ENCODE measurements around the gene AEBP1. TPM values are rescaled to one million over a fixed set of nuclear protein-coding genes. Genes with fewer than 3 reads are reported as not detected.

Gene AEBP1
- total and polyA plus RNA-seq, 2 experiments from 2014 or later: 15.1 to 42.0 TPM

DNA sequence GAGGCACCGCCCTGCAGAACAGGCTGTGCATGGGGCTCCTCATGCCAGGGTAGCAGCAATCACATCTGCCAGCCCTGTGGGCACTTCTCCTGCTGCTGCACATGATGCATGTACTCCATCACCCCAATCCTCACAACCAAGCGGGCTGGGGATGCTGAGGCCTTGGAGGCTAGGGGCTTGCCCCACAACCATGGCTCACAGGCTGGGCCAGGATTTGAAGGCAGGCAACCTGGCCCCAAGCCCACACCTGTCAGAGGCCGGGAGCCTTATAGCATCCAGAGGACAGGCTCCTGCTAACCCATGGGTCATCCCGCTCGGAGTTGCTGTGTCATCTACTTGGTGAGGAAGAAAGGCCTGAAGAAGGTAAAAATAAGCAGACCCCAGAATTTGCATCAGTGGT lies 24.0 kb upstream of the AEBP1 start:
- H3K27me3 Mint-ChIP-seq (ENCODE audit: insufficient read depth, low read depth, poor library complexity): peaks cover 29% of the 10 kb centered on the region

More for the DNA sequence above, 24.0 kb upstream of the AEBP1 start:
- no peak overlapping the region for H2AFZ ChIP-seq
- H3K4me2 ChIP-seq: no peak overlapping the region
- no peak overlapping the region for H3K4me3 Mint-ChIP-seq
- H3K36me3 ChIP-seq (ENCODE audit: insufficient read depth): no peaks in the 10 kb centered on the region
- peaks cover 29% of the 10 kb centered on the region for H3K36me3 Mint-ChIP-seq (ENCODE audit: low read depth)
- peaks cover 13% of the 10 kb centered on the region for H3K4me1 Mint-ChIP-seq
- TF ChIP-seq NANOG (IDR thresholded peaks at IDR 0.05; ENCODE audit: borderline replicate concordance): no peak
- no peak for TF ChIP-seq ZNF331 (CRISPR knock-in tag; IDR thresholded peaks at IDR 0.05; ENCODE audit: low read depth)
- TF ChIP-seq, protein P1, sequence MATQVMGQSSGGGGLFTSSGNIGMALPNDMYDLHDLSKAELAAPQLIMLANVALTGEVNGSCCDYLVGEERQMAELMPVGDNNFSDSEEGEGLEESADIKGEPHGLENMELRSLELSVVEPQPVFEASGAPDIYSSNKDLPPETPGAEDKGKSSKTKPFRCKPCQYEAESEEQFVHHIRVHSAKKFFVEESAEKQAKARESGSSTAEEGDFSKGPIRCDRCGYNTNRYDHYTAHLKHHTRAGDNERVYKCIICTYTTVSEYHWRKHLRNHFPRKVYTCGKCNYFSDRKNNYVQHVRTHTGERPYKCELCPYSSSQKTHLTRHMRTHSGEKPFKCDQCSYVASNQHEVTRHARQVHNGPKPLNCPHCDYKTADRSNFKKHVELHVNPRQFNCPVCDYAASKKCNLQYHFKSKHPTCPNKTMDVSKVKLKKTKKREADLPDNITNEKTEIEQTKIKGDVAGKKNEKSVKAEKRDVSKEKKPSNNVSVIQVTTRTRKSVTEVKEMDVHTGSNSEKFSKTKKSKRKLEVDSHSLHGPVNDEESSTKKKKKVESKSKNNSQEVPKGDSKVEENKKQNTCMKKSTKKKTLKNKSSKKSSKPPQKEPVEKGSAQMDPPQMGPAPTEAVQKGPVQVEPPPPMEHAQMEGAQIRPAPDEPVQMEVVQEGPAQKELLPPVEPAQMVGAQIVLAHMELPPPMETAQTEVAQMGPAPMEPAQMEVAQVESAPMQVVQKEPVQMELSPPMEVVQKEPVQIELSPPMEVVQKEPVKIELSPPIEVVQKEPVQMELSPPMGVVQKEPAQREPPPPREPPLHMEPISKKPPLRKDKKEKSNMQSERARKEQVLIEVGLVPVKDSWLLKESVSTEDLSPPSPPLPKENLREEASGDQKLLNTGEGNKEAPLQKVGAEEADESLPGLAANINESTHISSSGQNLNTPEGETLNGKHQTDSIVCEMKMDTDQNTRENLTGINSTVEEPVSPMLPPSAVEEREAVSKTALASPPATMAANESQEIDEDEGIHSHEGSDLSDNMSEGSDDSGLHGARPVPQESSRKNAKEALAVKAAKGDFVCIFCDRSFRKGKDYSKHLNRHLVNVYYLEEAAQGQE (IDR thresholded peaks at IDR 0.05; ENCODE audit: unreplicated experiment): no peak
- TF ChIP-seq POLR2AphosphoS5 (IDR thresholded peaks at IDR 0.05; ENCODE audit: low read depth): no peak
- TF ChIP-seq, protein P2, sequence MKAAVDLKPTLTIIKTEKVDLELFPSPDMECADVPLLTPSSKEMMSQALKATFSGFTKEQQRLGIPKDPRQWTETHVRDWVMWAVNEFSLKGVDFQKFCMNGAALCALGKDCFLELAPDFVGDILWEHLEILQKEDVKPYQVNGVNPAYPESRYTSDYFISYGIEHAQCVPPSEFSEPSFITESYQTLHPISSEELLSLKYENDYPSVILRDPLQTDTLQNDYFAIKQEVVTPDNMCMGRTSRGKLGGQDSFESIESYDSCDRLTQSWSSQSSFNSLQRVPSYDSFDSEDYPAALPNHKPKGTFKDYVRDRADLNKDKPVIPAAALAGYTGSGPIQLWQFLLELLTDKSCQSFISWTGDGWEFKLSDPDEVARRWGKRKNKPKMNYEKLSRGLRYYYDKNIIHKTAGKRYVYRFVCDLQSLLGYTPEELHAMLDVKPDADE (IDR thresholded peaks at IDR 0.05): no peak
- TF ChIP-seq CREB1 (CRISPR knock-in tag; IDR thresholded peaks at IDR 0.05; ENCODE audit: low read depth): no peak
- TF ChIP-seq, protein P3, sequence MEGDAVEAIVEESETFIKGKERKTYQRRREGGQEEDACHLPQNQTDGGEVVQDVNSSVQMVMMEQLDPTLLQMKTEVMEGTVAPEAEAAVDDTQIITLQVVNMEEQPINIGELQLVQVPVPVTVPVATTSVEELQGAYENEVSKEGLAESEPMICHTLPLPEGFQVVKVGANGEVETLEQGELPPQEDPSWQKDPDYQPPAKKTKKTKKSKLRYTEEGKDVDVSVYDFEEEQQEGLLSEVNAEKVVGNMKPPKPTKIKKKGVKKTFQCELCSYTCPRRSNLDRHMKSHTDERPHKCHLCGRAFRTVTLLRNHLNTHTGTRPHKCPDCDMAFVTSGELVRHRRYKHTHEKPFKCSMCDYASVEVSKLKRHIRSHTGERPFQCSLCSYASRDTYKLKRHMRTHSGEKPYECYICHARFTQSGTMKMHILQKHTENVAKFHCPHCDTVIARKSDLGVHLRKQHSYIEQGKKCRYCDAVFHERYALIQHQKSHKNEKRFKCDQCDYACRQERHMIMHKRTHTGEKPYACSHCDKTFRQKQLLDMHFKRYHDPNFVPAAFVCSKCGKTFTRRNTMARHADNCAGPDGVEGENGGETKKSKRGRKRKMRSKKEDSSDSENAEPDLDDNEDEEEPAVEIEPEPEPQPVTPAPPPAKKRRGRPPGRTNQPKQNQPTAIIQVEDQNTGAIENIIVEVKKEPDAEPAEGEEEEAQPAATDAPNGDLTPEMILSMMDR (conservative IDR thresholded peaks at IDR 0.05; ENCODE audit: low read depth in 2 of 2): no peak
- TF ChIP-seq JUNB (IDR thresholded peaks at IDR 0.05; ENCODE audit: unreplicated experiment): no peak
- TF ChIP-seq EZH2 (IDR thresholded peaks at IDR 0.05; ENCODE audit: low read depth, unreplicated experiment): no peak
- no peak for TF ChIP-seq STAT1 (IDR thresholded peaks at IDR 0.05; ENCODE audit: unreplicated experiment)
- TF ChIP-seq EZH2phosphoT487 (IDR thresholded peaks at IDR 0.05; ENCODE audit: unreplicated experiment): no peak
- no peak for TF ChIP-seq ZNF114 (CRISPR knock-in tag; IDR thresholded peaks at IDR 0.05)
- TF ChIP-seq, protein P4, sequence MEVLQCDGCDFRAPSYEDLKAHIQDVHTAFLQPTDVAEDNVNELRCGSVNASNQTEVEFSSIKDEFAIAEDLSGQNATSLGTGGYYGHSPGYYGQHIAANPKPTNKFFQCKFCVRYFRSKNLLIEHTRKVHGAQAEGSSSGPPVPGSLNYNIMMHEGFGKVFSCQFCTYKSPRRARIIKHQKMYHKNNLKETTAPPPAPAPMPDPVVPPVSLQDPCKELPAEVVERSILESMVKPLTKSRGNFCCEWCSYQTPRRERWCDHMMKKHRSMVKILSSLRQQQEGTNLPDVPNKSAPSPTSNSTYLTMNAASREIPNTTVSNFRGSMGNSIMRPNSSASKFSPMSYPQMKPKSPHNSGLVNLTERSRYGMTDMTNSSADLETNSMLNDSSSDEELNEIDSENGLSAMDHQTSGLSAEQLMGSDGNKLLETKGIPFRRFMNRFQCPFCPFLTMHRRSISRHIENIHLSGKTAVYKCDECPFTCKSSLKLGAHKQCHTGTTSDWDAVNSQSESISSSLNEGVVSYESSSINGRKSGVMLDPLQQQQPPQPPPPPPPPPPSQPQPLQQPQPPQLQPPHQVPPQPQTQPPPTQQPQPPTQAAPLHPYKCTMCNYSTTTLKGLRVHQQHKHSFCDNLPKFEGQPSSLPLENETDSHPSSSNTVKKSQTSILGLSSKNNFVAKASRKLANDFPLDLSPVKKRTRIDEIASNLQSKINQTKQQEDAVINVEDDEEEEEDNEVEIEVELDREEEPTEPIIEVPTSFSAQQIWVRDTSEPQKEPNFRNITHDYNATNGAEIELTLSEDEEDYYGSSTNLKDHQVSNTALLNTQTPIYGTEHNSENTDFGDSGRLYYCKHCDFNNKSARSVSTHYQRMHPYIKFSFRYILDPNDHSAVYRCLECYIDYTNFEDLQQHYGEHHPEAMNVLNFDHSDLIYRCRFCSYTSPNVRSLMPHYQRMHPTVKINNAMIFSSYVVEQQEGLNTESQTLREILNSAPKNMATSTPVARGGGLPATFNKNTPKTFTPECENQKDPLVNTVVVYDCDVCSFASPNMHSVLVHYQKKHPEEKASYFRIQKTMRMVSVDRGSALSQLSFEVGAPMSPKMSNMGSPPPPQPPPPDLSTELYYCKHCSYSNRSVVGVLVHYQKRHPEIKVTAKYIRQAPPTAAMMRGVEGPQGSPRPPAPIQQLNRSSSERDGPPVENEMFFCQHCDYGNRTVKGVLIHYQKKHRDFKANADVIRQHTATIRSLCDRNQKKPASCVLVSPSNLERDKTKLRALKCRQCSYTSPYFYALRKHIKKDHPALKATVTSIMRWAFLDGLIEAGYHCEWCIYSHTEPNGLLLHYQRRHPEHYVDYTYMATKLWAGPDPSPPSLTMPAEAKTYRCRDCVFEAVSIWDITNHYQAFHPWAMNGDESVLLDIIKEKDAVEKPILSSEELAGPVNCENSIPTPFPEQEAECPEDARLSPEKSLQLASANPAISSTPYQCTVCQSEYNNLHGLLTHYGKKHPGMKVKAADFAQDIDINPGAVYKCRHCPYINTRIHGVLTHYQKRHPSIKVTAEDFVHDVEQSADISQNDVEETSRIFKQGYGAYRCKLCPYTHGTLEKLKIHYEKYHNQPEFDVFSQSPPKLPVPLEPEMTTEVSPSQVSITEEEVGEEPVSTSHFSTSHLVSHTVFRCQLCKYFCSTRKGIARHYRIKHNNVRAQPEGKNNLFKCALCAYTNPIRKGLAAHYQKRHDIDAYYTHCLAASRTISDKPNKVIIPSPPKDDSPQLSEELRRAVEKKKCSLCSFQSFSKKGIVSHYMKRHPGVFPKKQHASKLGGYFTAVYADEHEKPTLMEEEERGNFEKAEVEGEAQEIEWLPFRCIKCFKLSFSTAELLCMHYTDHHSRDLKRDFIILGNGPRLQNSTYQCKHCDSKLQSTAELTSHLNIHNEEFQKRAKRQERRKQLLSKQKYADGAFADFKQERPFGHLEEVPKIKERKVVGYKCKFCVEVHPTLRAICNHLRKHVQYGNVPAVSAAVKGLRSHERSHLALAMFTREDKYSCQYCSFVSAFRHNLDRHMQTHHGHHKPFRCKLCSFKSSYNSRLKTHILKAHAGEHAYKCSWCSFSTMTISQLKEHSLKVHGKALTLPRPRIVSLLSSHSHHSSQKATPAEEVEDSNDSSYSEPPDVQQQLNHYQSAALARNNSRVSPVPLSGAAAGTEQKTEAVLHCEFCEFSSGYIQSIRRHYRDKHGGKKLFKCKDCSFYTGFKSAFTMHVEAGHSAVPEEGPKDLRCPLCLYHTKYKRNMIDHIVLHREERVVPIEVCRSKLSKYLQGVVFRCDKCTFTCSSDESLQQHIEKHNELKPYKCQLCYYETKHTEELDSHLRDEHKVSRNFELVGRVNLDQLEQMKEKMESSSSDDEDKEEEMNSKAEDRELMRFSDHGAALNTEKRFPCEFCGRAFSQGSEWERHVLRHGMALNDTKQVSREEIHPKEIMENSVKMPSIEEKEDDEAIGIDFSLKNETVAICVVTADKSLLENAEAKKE (CRISPR knock-in tag; IDR thresholded peaks at IDR 0.05): no peak
- H3K79me2 ChIP-seq (replicated peaks; ENCODE audit: insufficient read depth): no peaks in the 10 kb centered on the region
- no peak overlapping the region for H3K27ac ChIP-seq (ENCODE audit: low read depth)
- H3K4me3 ChIP-seq: no peak overlapping the region
- H3K9me3 Mint-ChIP-seq: no peaks in the 10 kb centered on the region
- H3K27me3 ChIP-seq (ENCODE audit: insufficient read depth): peaks cover 4% of the 10 kb centered on the region; the same call in 1 of the 2 replicates
- ATAC-seq (no peak), DNase-seq (ENCODE audit: low spot score) (no peak)
- H3K27ac Mint-ChIP-seq: no peak overlapping the region
- H3F3A ChIP-seq (replicated peaks; ENCODE audit: low read depth): no peaks in the 10 kb centered on the region; the same call in 1 of the 2 replicates
- no peaks in the 10 kb centered on the region for H3K9me2 ChIP-seq (ENCODE audit: insufficient read depth)
- no peaks in the 10 kb centered on the region for H4K20me1 ChIP-seq (replicated peaks; ENCODE audit: insufficient read depth)
- H3K4me1 ChIP-seq (ENCODE audit: insufficient read depth): peaks cover 4% of the 10 kb centered on the region
